C4-2B (cell line): ENCODE measurements around the gene MAGI2.

Experiments used
- CTCF ChIP-seq: fragments of 450-650 bp; conservative IDR thresholded peaks from 2 replicates; pipeline ENCODE4 v1.5.1; 2017; ENCODE audit warnings: mild to moderate bottlenecking
- ZFX ChIP-seq: fragments of 450-650 bp; IDR thresholded peaks from 2 replicates; pipeline ENCODE4 v1.6.1; 2017

GRCh38 chr7:78232806-78233205 lies 1220.7 kb downstream of the MAGI2 start:
- TF ChIP-seq CTCF, result no peak
- TF ChIP-seq ZFX, result no peak
